Mesenchymal stem cell (in vitro differentiated cells and primary cell): ENCODE results near the gene IQUB.
A peak's percentile ranks its signal among the peaks of the same experiment; 100 is the strongest.

ENCODE experiments used
- DNase-seq: peaks from one replicate; pipeline ENCODE4 v3.0.0-alpha.2; 2013
- H2AFZ ChIP-seq: one replicate; pipeline ENCODE4 v1.6.1; 2013; ENCODE audit warnings: low read depth, mild to moderate bottlenecking, control low read depth, inconsistent platforms, low read length, moderate library complexity
- H2AK5ac ChIP-seq: 2 replicates; pipeline ENCODE4 v1.6.1; 2013; ENCODE audit warnings: low read length, moderate library complexity, mild to moderate bottlenecking, inconsistent platforms; ENCODE audit not compliant: severe bottlenecking
- H2BK120ac ChIP-seq: one replicate; pipeline ENCODE4 v1.6.1; 2013; ENCODE audit warnings: low read depth, mild to moderate bottlenecking, inconsistent platforms, low read length, moderate library complexity
- H2BK12ac ChIP-seq, 2 experiments: one replicate each; pipeline ENCODE4 v1.6.1; 2013; ENCODE audit warnings: inconsistent platforms in 2 of 2, low read length in 2 of 2, mild to moderate bottlenecking in 2 of 2, moderate library complexity in 2 of 2, control low read depth in 1 of 2
- H2BK15ac ChIP-seq: one replicate; pipeline ENCODE4 v1.6.1; 2013; ENCODE audit warnings: mild to moderate bottlenecking, low read depth, inconsistent platforms; ENCODE audit not compliant: poor library complexity, severe bottlenecking
- H2BK5ac ChIP-seq: 2 replicates; pipeline ENCODE4 v1.6.1; 2013; ENCODE audit warnings: low read depth, mild to moderate bottlenecking, low read length, control low read depth, inconsistent platforms; ENCODE audit not compliant: poor library complexity, severe bottlenecking
- H3K14ac ChIP-seq, 2 experiments: one replicate each; pipeline ENCODE4 v1.6.1; 2013; ENCODE audit warnings: inconsistent platforms in 2 of 2, low read length in 2 of 2, control low read depth in 1 of 2, mild to moderate bottlenecking in 1 of 2, moderate library complexity in 1 of 2
- H3K18ac ChIP-seq, 2 experiments: one replicate each; pipeline ENCODE4 v1.6.1; 2013; ENCODE audit warnings: inconsistent platforms in 2 of 2, low read length in 2 of 2, control low read depth in 1 of 2, low read depth in 1 of 2, mild to moderate bottlenecking in 1 of 2
- H3K23ac ChIP-seq, 2 experiments: one replicate each; pipeline ENCODE4 v1.6.1; 2013; ENCODE audit warnings: inconsistent platforms in 2 of 2, low read length in 2 of 2, mild to moderate bottlenecking in 2 of 2, moderate library complexity in 2 of 2, control low read depth in 1 of 2
- H3K27ac ChIP-seq: 2 replicates; pipeline ENCODE4 v1.5.1; 2013; ENCODE audit warnings: mild to moderate bottlenecking, moderate library complexity, low read length, control low read depth, inconsistent platforms; ENCODE audit not compliant: poor library complexity, severe bottlenecking
- H3K27me3 ChIP-seq, 2 experiments: 2 replicates each; pipeline versions ENCODE4 v1.6.1 to v1.7.0; 2013; ENCODE audit warnings: low read length in 2 of 2, mild to moderate bottlenecking in 2 of 2, moderate library complexity in 2 of 2, control low read depth in 1 of 2, inconsistent platforms in 1 of 2; ENCODE audit not compliant: control insufficient read depth in 1 of 2, insufficient read depth in 1 of 2
- H3K36me3 ChIP-seq, 2 experiments: 2 replicates each; pipeline versions ENCODE4 v1.6.1 to v1.7.0; 2013; ENCODE audit warnings: low read length in 2 of 2, control low read depth in 1 of 2, inconsistent platforms in 1 of 2, low read depth in 1 of 2, mild to moderate bottlenecking in 1 of 2; ENCODE audit not compliant: insufficient read depth in 2 of 2, control insufficient read depth in 1 of 2
- H3K4ac ChIP-seq, 2 experiments: one replicate each; pipeline ENCODE4 v1.6.1; 2013; ENCODE audit warnings: inconsistent platforms in 2 of 2, low read length in 2 of 2, mild to moderate bottlenecking in 2 of 2, moderate library complexity in 2 of 2, control low read depth in 1 of 2, low read depth in 1 of 2
- H3K4me1 ChIP-seq: 2 replicates; pipeline ENCODE4 v1.6.1; 2013; ENCODE audit warnings: low read depth, low read length, control low read depth; ENCODE audit not compliant: control insufficient read depth, insufficient read depth
- H3K4me2 ChIP-seq: 2 replicates; pipeline ENCODE4 v1.6.1; 2013; ENCODE audit warnings: low read length, mild to moderate bottlenecking, inconsistent platforms; ENCODE audit not compliant: poor library complexity, severe bottlenecking
- H3K4me3 ChIP-seq, 2 experiments: 2 replicates each; pipeline versions ENCODE4 v1.5.1 to v1.7.0; 2013; ENCODE audit warnings: low read length in 2 of 2, mild to moderate bottlenecking in 2 of 2, control low read depth in 1 of 2, low read depth in 1 of 2; ENCODE audit not compliant: insufficient read depth in 1 of 2
- H3K79me1 ChIP-seq: replicated peaks from 2 replicates; pipeline ENCODE4 v1.6.1; 2013; ENCODE audit warnings: mild to moderate bottlenecking, control low read depth, low read length, inconsistent platforms; ENCODE audit not compliant: poor library complexity, severe bottlenecking
- H3K9ac ChIP-seq: 2 replicates; pipeline ENCODE4 v1.7.0; 2013; ENCODE audit warnings: mild to moderate bottlenecking, low read length, moderate library complexity
- H3K9me3 ChIP-seq: 2 replicates; pipeline ENCODE4 v1.7.0; 2013; ENCODE audit warnings: mild to moderate bottlenecking, low read length; ENCODE audit not compliant: control insufficient read depth
- H4K8ac ChIP-seq: one replicate; pipeline ENCODE4 v1.6.1; 2013; ENCODE audit warnings: inconsistent platforms, mild to moderate bottlenecking, low read length, moderate library complexity
- H4K91ac ChIP-seq: one replicate; pipeline ENCODE4 v1.6.1; 2013; ENCODE audit warnings: mild to moderate bottlenecking, low read length, inconsistent platforms
- WGBS: methylation state at CpG from one replicate; pipeline ENCODE4 v1.1.7; 2013; ENCODE audit warnings: mixed read lengths; 5-methylcytosine and 5-hydroxymethylcytosine counted together

The IQUB gene

GRCh38 chr7:123472327-123472726 lies 62.1 kb downstream of the IQUB start:
- Histone ChIP-seq H2BK5ac (no peak overlapping the region), H2BK120ac (no peak overlapping the region), H3K4me1 (no peaks in the 10 kb centered on the region), H3K4ac (no peak overlapping the region), H3K79me1 (no peaks in the 10 kb centered on the region), H2AK5ac (no peak overlapping the region), H3K9ac (no peak overlapping the region), H3K27me3 (no peaks in the 10 kb centered on the region), H3K4me3 (no peak overlapping the region), H3K18ac (no peak overlapping the region), H2BK12ac (no peak overlapping the region), H4K8ac (no peak overlapping the region), H3K27ac (no peak overlapping the region), H3K9me3 (no peaks in the 10 kb centered on the region), H3K14ac (no peak overlapping the region), H3K4me2 (no peak overlapping the region), H4K91ac (no peak overlapping the region), H2AFZ (no peak overlapping the region), H3K36me3 (no peaks in the 10 kb centered on the region), H2BK15ac (no peak overlapping the region), H3K23ac (no peak overlapping the region)
- WGBS = 94% methylated on average over 2 of the region's 2 CpGs
- no peak for DNase-seq

- Histone ChIP-seq H2AFZ (no peak overlapping the region), H4K91ac (no peak overlapping the region), H3K36me3 (no peaks in the 10 kb centered on the region), H2BK15ac (no peak overlapping the region), H3K23ac (no peak overlapping the region), H3K27ac (no peak overlapping the region), H3K9me3 (no peaks in the 10 kb centered on the region), H3K4ac (no peak overlapping the region), H3K79me1 (no peaks in the 10 kb centered on the region), H2BK5ac (no peak overlapping the region), H3K18ac (no peak overlapping the region), H3K27me3 (no peaks in the 10 kb centered on the region), H3K4me2 (no peak overlapping the region), H3K4me1 (no peaks in the 10 kb centered on the region), H2BK12ac (no peak overlapping the region), H4K8ac (no peak overlapping the region), H3K4me3 (no peak overlapping the region), H3K9ac (no peak overlapping the region), H3K14ac (no peak overlapping the region), H2AK5ac (no peak overlapping the region), H2BK120ac (no peak overlapping the region)
- no peak for DNase-seq
- WGBS = 89% methylated on average over 5 of the region's 5 CpGs
Observed at GRCh38 chr7:123468303-123468702, 66.1 kb downstream of the IQUB start.

- H2BK12ac ChIP-seq = no peak overlapping the region
- H3K14ac ChIP-seq = no peak overlapping the region
- H3K9me3 ChIP-seq = no peaks in the 10 kb centered on the region
- H3K27ac ChIP-seq = peak overlapping the region; percentile 24
- H2BK15ac ChIP-seq = no peak overlapping the region
- H3K4me3 ChIP-seq = no peak overlapping the region
- no peak overlapping the region for H4K91ac ChIP-seq
- no peak overlapping the region for H2BK5ac ChIP-seq
- H3K36me3 ChIP-seq = no peaks in the 10 kb centered on the region
- H2BK120ac ChIP-seq = no peak overlapping the region
- H3K9ac ChIP-seq = no peak overlapping the region
- H3K79me1 ChIP-seq = no peaks in the 10 kb centered on the region
- DNase-seq = no peak
- H3K27me3 ChIP-seq = no peaks in the 10 kb centered on the region
- no peak overlapping the region for H3K23ac ChIP-seq
- no peak overlapping the region for H3K4ac ChIP-seq
- no peak overlapping the region for H3K18ac ChIP-seq
- no peak overlapping the region for H2AFZ ChIP-seq
- no CpG with 5 or more reads among the region's 2 CpGs for WGBS
- H4K8ac ChIP-seq = no peak overlapping the region
- H3K4me1 ChIP-seq = no peaks in the 10 kb centered on the region
- no peak overlapping the region for H2AK5ac ChIP-seq
- no peak overlapping the region for H3K4me2 ChIP-seq
Observed at GRCh38 chr7:123463890-123464289, 70.5 kb downstream of the IQUB start.

GRCh38 chr7:123460616-123461015 lies 73.8 kb downstream of the IQUB start:
- Histone ChIP-seq H3K14ac (no peak overlapping the region), H2BK5ac (no peak overlapping the region), H3K27me3 (no peaks in the 10 kb centered on the region), H2AK5ac (no peak overlapping the region), H3K4ac (no peak overlapping the region), H4K8ac (no peak overlapping the region), H2BK15ac (no peak overlapping the region), H3K4me3 (no peak overlapping the region), H2BK120ac (no peak overlapping the region), H3K4me2 (no peak overlapping the region), H3K23ac (no peak overlapping the region), H2BK12ac (no peak overlapping the region), H4K91ac (no peak overlapping the region), H2AFZ (no peak overlapping the region), H3K4me1 (peaks cover 2% of the 10 kb centered on the region), H3K36me3 (no peaks in the 10 kb centered on the region), H3K27ac (peak overlapping the region; percentile 68), H3K9me3 (no peaks in the 10 kb centered on the region), H3K79me1 (no peaks in the 10 kb centered on the region), H3K9ac (no peak overlapping the region), H3K18ac (no peak overlapping the region)
- WGBS = 6% methylated on average over 3 of the region's 3 CpGs
- DNase-seq = peak; percentile 94
